ENCODE results near the gene NT5DC2.

- TF ChIP-seq CSRNP3 (CRISPR knock-in tag; IDR thresholded peaks at IDR 0.05) = no peak
- TF ChIP-seq ZFP3 (CRISPR knock-in tag; IDR thresholded peaks at IDR 0.05) = no peak
- TF ChIP-seq ZNF8 (CRISPR knock-in tag; IDR thresholded peaks at IDR 0.05) = no peak
- no peak for TF ChIP-seq PPARA (CRISPR knock-in tag; IDR thresholded peaks at IDR 0.05; ENCODE audit: borderline replicate concordance)
- TF ChIP-seq PATZ1 (CRISPR knock-in tag; IDR thresholded peaks at IDR 0.05; ENCODE audit: borderline replicate concordance) = no peak
- no peak for TF ChIP-seq ZNF565 (CRISPR knock-in tag; conservative IDR thresholded peaks at IDR 0.05; ENCODE audit: low read depth)
- no peak for TF ChIP-seq SNAI2 (CRISPR knock-in tag; IDR thresholded peaks at IDR 0.05)
- TF ChIP-seq TCF4 (CRISPR knock-in tag; IDR thresholded peaks at IDR 0.05; ENCODE audit: borderline replicate concordance) = no peak
- no peak for TF ChIP-seq RARB (CRISPR knock-in tag; IDR thresholded peaks at IDR 0.05)
- no peak for TF ChIP-seq OSR1 (CRISPR knock-in tag; IDR thresholded peaks at IDR 0.05)
- no peak for TF ChIP-seq POU6F1 (CRISPR knock-in tag; IDR thresholded peaks at IDR 0.05; ENCODE audit: borderline replicate concordance, low read depth)
Measured at GRCh38 chr3:52484680-52485461, 48.8 kb downstream of the NT5DC2 start.

Data from SK-N-SH treated with all-trans-retinoic acid at 6 μM for 48 hours (cell line).